GM12874 (cell line): ENCODE measurements around the gene HINT3.

Source experiments
- TF ChIP-seq, protein P1 (sequence below): IDR thresholded peaks from 2 replicates; pipeline ENCODE4 v1.5.1; 2011; ENCODE audit warnings: low read depth, mild to moderate bottlenecking, control low read depth, low read length, moderate library complexity; ENCODE audit not compliant: insufficient read depth

Gene HINT3

DNA sequence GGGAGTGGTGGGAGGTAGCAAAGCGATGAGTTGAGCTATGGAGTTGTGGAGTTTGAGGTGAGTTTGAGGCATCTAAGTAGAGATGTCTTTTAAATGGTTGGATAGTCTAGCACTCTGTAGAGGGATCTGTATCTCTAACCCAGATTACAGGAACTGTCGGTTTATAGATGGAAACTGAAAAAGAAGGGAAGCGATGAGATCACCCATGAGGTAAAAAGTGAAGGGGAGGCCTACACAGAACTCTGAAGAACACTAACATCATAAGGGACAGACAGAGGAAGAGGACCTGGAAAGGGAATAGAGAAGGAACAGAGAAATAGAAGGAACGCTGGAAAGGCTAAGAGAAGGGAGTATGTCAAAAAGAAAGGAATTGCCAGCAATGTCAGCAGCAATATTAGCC, 2.5 kb downstream of the HINT3 start:
- TF ChIP-seq, protein P1, sequence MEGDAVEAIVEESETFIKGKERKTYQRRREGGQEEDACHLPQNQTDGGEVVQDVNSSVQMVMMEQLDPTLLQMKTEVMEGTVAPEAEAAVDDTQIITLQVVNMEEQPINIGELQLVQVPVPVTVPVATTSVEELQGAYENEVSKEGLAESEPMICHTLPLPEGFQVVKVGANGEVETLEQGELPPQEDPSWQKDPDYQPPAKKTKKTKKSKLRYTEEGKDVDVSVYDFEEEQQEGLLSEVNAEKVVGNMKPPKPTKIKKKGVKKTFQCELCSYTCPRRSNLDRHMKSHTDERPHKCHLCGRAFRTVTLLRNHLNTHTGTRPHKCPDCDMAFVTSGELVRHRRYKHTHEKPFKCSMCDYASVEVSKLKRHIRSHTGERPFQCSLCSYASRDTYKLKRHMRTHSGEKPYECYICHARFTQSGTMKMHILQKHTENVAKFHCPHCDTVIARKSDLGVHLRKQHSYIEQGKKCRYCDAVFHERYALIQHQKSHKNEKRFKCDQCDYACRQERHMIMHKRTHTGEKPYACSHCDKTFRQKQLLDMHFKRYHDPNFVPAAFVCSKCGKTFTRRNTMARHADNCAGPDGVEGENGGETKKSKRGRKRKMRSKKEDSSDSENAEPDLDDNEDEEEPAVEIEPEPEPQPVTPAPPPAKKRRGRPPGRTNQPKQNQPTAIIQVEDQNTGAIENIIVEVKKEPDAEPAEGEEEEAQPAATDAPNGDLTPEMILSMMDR: no peak

DNA sequence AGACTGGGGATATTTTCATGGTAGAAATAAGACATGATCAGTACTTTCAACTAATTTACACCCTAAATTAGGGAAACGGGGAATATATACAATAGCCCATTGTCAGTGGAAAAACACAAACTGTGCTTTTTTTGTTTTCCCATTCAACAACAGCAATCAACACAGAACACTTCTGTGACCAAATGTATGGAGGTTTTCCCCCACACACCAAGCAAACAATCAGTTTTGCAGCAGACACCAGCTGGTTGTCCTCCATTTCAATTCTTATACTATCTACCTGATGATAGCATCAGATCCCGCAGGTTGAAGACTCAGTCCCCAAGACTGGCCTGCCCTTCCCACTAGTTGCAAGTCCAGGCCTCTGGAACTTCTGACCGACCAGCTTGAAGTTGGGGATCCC, 4.5 kb downstream of the HINT3 start:
- TF ChIP-seq, protein P1: no peak

DNA sequence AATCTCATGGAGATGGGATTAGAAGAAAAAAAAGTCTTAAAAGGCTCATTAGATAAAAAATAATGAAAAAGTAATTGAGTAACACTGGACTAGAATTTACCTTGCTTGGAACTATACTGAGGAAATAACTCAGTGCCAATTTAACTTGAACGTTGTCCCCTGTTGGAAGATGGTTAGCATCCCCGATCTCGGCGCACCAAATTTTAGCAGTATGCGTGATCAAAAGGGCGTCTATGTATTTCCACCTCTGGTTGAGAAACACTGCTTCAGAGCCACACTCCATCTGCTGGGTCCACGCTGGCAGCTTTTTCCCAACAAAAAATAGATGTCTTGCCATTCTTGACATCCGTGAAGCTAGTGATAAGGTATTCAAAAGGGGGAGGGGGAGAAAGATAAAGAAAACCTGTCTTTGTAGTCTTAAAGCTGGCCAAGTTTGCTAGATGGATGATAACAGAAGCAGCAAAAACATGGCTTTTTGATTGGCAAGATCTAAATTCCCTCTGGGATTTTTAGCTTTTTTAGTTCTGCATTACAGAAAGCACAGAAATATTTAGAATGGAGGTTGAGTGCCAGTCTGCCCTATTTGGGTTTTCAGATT, 6.4 kb downstream of the HINT3 start:
- TF ChIP-seq, protein P1: no peak

DNA sequence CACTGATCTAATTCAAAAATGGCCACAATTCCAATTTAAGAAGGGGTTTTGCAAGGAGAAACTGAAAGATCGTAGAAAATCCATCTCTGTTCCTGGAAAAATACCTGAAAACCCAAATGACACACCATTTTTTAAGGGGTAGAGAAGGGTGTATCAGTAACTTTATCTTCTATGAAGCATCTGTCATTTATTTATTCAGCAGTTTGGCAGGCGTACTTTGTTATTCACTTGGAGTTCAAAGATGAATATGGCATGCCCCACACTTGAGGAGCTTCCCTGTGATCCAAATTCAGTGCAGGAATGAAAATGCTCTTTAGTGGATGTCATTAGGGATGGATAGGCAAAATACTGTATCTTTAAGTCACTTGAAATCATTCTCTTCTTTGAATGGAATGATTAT, 7.2 kb downstream of the HINT3 start:
- TF ChIP-seq, protein P1: no peak

DNA sequence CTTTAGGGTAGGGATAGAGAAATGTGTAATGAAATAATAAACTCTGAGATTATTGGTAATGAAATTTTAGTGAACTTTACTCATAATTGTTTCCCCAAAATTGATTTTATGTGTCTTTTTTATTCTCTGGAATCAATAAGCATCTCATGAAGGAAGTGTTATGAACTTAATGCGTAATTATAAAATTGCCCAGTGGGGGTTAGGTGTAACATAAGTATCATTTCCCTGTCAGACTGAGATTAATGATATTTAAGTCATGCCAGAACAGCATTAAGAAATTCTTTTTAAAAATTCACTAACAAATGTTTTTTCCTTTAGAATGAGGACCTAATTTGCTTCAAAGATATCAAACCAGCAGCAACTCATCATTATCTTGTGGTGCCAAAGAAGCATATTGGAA, 10.0 kb downstream of the HINT3 start:
- TF ChIP-seq, protein P1: no peak

DNA sequence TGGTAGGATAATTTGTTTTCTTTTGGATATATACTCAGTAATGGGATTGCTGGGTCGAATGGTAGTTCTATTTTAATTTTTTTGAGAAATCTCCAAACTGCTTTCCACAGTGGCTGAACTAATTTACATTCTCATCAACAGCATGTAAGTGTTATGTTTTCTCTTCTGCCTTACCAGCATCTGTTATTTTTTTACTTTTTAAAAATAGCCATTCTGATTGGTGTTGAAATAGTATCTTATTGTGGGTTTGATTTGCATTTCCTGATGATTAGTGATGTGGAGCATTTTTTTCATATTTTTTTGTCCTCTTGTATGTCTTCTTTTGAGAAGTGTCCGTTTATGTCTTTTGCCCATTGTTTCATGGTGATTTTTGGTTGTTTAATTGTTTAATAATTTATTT, 11.9 kb downstream of the HINT3 start:
- TF ChIP-seq, protein P1: no peak

DNA sequence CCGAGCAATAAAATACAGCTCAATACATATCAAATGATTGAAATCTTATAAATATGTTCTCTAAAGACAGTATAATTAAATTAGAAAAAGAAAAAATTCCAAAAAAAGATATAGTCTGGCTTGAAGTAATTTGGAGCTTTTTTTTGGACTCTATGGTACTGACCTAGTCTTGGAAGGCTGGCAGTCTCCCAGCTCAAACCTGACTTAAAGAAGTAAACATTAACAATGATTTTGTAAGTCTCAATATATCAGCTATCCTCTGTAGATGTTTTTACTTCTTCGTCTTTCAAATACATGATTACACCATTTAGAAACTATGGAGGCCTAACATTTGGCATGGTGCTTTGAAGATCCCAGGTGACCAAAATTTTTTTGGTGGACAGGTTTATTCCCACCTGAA, 14.2 kb downstream of the HINT3 start:
- TF ChIP-seq, protein P1: no peak
